Suprapubic skin (tissue), 4 donors: ENCODE measurements around the gene RIBC1.

ENCODE experiments used
- EP300 ChIP-seq: sonication (generic); formaldehyde crosslinking; IDR thresholded peaks from one replicate; pipeline ENCODE4 v1.6.1; 2017; ENCODE audit warnings: antibody characterized with exemption
- POLR2A ChIP-seq, 2 donors: fragments of 450-650 bp; IDR thresholded peaks; one replicate each; pipeline ENCODE4 v1.6.1; 2017; ENCODE audit warnings: antibody characterized with exemption in 2 of 2, mild to moderate bottlenecking in 2 of 2, moderate library complexity in 2 of 2
- POLR2AphosphoS5 ChIP-seq, 3 donors: sonication (generic); formaldehyde crosslinking; IDR thresholded peaks; one replicate each; pipeline ENCODE4 v1.6.1; 2017; ENCODE audit warnings: antibody characterized with exemption in 3 of 3
- TF ChIP-seq, protein P1 (sequence below), 2 donors: fragments of 200-600 bp in 1 of 2; fragments of 450-650 bp in 1 of 2; sonication (generic) in 1 of 2; IDR thresholded peaks; one replicate each; pipeline ENCODE4 v1.5.1; 2016 to 2019; ENCODE audit warnings: antibody characterized with exemption in 2 of 2, mild to moderate bottlenecking in 1 of 2, moderate library complexity in 1 of 2

DNA sequence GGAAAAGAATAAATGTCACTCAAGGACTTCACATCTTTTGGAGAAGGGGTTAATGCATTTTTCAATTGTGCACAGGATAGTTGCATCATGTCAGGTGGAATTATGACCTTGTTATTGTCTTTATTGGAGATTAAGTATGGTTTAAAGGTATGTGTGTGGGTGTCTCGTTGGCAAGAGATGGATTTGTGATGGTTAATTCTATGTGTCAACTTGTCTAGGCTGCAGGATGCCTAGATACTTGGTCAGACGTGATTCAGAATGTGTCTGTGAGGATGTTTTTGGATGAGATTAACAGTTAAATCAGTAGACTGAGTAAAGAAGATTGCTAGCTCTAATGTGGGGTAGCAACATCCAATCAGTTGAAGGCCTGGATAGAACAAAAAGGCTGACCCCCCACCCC, 53.7 kb downstream of the RIBC1 start:
- TF ChIP-seq, protein P1, sequence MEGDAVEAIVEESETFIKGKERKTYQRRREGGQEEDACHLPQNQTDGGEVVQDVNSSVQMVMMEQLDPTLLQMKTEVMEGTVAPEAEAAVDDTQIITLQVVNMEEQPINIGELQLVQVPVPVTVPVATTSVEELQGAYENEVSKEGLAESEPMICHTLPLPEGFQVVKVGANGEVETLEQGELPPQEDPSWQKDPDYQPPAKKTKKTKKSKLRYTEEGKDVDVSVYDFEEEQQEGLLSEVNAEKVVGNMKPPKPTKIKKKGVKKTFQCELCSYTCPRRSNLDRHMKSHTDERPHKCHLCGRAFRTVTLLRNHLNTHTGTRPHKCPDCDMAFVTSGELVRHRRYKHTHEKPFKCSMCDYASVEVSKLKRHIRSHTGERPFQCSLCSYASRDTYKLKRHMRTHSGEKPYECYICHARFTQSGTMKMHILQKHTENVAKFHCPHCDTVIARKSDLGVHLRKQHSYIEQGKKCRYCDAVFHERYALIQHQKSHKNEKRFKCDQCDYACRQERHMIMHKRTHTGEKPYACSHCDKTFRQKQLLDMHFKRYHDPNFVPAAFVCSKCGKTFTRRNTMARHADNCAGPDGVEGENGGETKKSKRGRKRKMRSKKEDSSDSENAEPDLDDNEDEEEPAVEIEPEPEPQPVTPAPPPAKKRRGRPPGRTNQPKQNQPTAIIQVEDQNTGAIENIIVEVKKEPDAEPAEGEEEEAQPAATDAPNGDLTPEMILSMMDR (IDR thresholded peaks at IDR 0.05), result no peak
- TF ChIP-seq POLR2A (IDR thresholded peaks at IDR 0.05) (no peak), EP300 (no peak), POLR2AphosphoS5 (IDR thresholded peaks at IDR 0.05) (no peak)
